Psoas muscle (tissue), 8 donors: Measurements from ENCODE around the gene PVR. TPM values are rescaled to one million over a fixed set of nuclear protein-coding genes. Genes with fewer than 3 reads are reported as not detected.
A peak's percentile ranks its signal among the peaks of the same experiment; 100 is the strongest.
"Not testable (repeated sequence)": the region's sequence is repeated elsewhere in the genome, so short reads cannot be mapped to it uniquely, and the experiment has no call there.

Source experiments
- ATAC-seq, 4 donors: fragments of 200-7000 bp; cut with Tn5 transposase; one replicate each; pipeline ENCODE4 v1.9.1; 2020; ENCODE audit warnings: moderate library complexity in 3 of 4, mild to moderate bottlenecking in 2 of 4
- DNase-seq, 2 donors: peaks; one replicate each; pipeline ENCODE4 v3.0.0-alpha.2; 2020
- H3K27ac ChIP-seq: fragments of 200-600 bp; one replicate; pipeline ENCODE4 v1.8.0; 2022
- H3K27me3 ChIP-seq, 3 donors: fragments of 200-600 bp in 1 of 3; one replicate each; pipeline versions ENCODE4 v1.6.1 to v1.8.0; 2013 to 2022; ENCODE audit warnings: low read length in 2 of 3, mild to moderate bottlenecking in 2 of 3, moderate library complexity in 1 of 3; ENCODE audit not compliant: insufficient read depth in 3 of 3
- H3K36me3 ChIP-seq, 2 donors: fragments of 200-600 bp in 1 of 2; one replicate each; pipeline versions ENCODE4 v1.6.1 to v1.8.0; 2013 to 2022; ENCODE audit warnings: low read depth in 1 of 2, mild to moderate bottlenecking in 1 of 2, moderate library complexity in 1 of 2; ENCODE audit not compliant: insufficient read depth in 1 of 2
- H3K4me1 ChIP-seq: fragments of 200-600 bp; one replicate; pipeline ENCODE4 v1.8.0; 2022
- H3K4me3 ChIP-seq: fragments of 200-600 bp; one replicate; pipeline ENCODE4 v1.8.0; 2022; ENCODE audit warnings: mild to moderate bottlenecking
- H3K9me3 ChIP-seq: fragments of 200-600 bp; one replicate; pipeline ENCODE4 v1.8.0; 2022
- CTCF ChIP-seq: fragments of 200-600 bp; IDR thresholded peaks from one replicate; pipeline ENCODE4 v1.8.0; 2022; ENCODE audit warnings: antibody characterized with exemption
- WGBS, 3 donors: extraction: QIAGEN DNeasy Blood & Tissue Kit; methylation state at CpG; one replicate each; pipeline versions ENCODE4 v1.1.6 to v1.1.7; 2013; 5-methylcytosine and 5-hydroxymethylcytosine counted together
- intact Hi-C, 2 donors: fragments of 100-400 bp; cut with DNase I; formaldehyde crosslinking; loops; one replicate each; pipeline versions ENCODE4 v1.11.0 to v1.14.2; 2022
- polyA plus RNA-seq, 3 donors: library from polyadenylated mRNA; stranded (reverse); fragments of 200-250 nt; gene quantifications; one replicate each; pipeline ENCODE4 v1.2.3, GENCODE V29; 2013
- total RNA-seq, 4 donors: library from RNA; stranded (reverse); fragmentation: NEBNext Ultra II Directional in 2 of 4; extraction: Animal tissue kit (Norgen Biotek cat#: 25700) in 2 of 4; gene quantifications; one replicate each; pipeline versions ENCODE4 v1.2.1 to v1.2.4, GENCODE V29; 2021 to 2023
- donor health status: healthy with polysubstance abuse.
- donor health status: DM: no; HTN: no; CAD: no; lungs with moderate emphysema.
- donor health status: Bipolar disorder and iron deficiency.
- donor health status: healthy.
- donor health status: DM: yes; HTN: yes; CAD: no.
- donor health status: DM: no; HTN: no; CAD: no.
- donor health status: DM: no; HTN: no; CAD: no.
- donor health status: DM: yes; HTN: yes; CAD: no.

Gene PVR
- total and polyA plus RNA-seq, 7 donors = 21.0 to 117 (median 44.4) TPM

- H3K36me3 ChIP-seq = no peaks in the 10 kb centered on the region
- H3K27ac ChIP-seq = no peak overlapping the region
- 60 to 66% (median 62%) methylated on average over 1 of the region's 1 CpG for WGBS, 3 donors
- no peak for TF ChIP-seq CTCF
- intact Hi-C loops = no loop called here
- no peaks in the 10 kb centered on the region for H3K9me3 ChIP-seq
- DNase-seq = no peak
- H3K4me1 ChIP-seq = no peaks in the 10 kb centered on the region
- no peak for ATAC-seq
- H3K27me3 ChIP-seq = no peaks in the 10 kb centered on the region
- H3K4me3 ChIP-seq = no peak overlapping the region
Measured at GRCh38 chr19:44605547-44605946, 38.2 kb upstream of the PVR start.

GRCh38 chr19:44607049-44607448 lies 36.7 kb upstream of the PVR start:
- ATAC-seq (peak in 2 of 4 donors; percentile 30 to 36), DNase-seq (no peak)
- peak overlapping the region; percentile 0 for H3K27ac ChIP-seq
- H3K4me1 ChIP-seq = no peaks in the 10 kb centered on the region
- no peaks in the 10 kb centered on the region for H3K36me3 ChIP-seq
- H3K27me3 ChIP-seq = no peaks in the 10 kb centered on the region
- no peak for TF ChIP-seq CTCF
- intact Hi-C loops = no loop called here
- WGBS, 3 donors = 47 to 63% (median 49%) methylated on average over 2 of the region's 2 CpGs
- no peak overlapping the region for H3K4me3 ChIP-seq
- no peaks in the 10 kb centered on the region for H3K9me3 ChIP-seq

GRCh38 chr19:44607917-44608316 lies 35.8 kb upstream of the PVR start:
- intact Hi-C loops = no loop called here
- no peaks in the 10 kb centered on the region for H3K27me3 ChIP-seq
- DNase-seq (no peak), ATAC-seq (no peak)
- H3K27ac ChIP-seq = no peak overlapping the region
- H3K4me1 ChIP-seq = no peaks in the 10 kb centered on the region
- no peak for TF ChIP-seq CTCF
- H3K4me3 ChIP-seq = no peak overlapping the region
- WGBS, 3 donors = 60 to 71% (median 63%) methylated on average over 3 of the region's 3 CpGs
- H3K36me3 ChIP-seq = no peaks in the 10 kb centered on the region
- H3K9me3 ChIP-seq = no peaks in the 10 kb centered on the region

GRCh38 chr19:44608391-44608821 lies 35.3 kb upstream of the PVR start:
- intact Hi-C loops = no loop called here
- TF ChIP-seq CTCF = no peak
- 57 to 61% (median 60%) methylated on average over 7 of the region's 7 CpGs for WGBS, 3 donors

GRCh38 chr19:44609219-44609618 lies 34.5 kb upstream of the PVR start:
- ATAC-seq (no peak), DNase-seq (no peak)
- H3K27ac ChIP-seq = no peak overlapping the region
- no peaks in the 10 kb centered on the region for H3K4me1 ChIP-seq
- H3K4me3 ChIP-seq = no peak overlapping the region
- no peaks in the 10 kb centered on the region for H3K27me3 ChIP-seq
- intact Hi-C loops = no loop called here
- WGBS, 3 donors = 90 to 93% (median 92%) methylated on average over 5 of the region's 5 CpGs
- no peaks in the 10 kb centered on the region for H3K36me3 ChIP-seq
- H3K9me3 ChIP-seq = no peaks in the 10 kb centered on the region
- no peak for TF ChIP-seq CTCF

More at GRCh38 chr19:44608391-44608821, 35.3 kb upstream of the PVR start:
- Histone ChIP-seq H3K36me3 (no peaks in the 10 kb centered on the region), H3K9me3 (no peaks in the 10 kb centered on the region), H3K4me1 (no peaks in the 10 kb centered on the region), H3K27ac (no peak overlapping the region), H3K27me3 (no peaks in the 10 kb centered on the region), H3K4me3 (no peak overlapping the region)
- DNase-seq (no peak), ATAC-seq (no peak)

- WGBS, 3 donors = 22 to 69% (median 65%) methylated on average over 5 of the region's 5 CpGs
- H3K27me3 ChIP-seq, H3K36me3 ChIP-seq, H3K4me1 ChIP-seq, H3K9me3 ChIP-seq, intact Hi-C loops, H3K4me3 ChIP-seq, DNase-seq, H3K27ac ChIP-seq: not testable (repeated sequence)
- ATAC-seq = peak in 2 of 4 donors; percentile 57 to 65
Measured at GRCh38 chr19:44610497-44610896, 33.2 kb upstream of the PVR start.
